Neural progenitor cell (in vitro differentiated cells): ENCODE measurements around the gene DOCK4. TPM values are rescaled to one million over a fixed set of nuclear protein-coding genes. Genes with fewer than 3 reads are reported as not detected.

ENCODE experiments used
- DNase-seq: peaks from one replicate; pipeline ENCODE4 v3.0.0-alpha.2; 2016; ENCODE audit warnings: low spot score
- H2AFZ ChIP-seq: fragments of 200-600 bp; sonication (generic); replicated peaks from 2 replicates; pipeline ENCODE4 v1.6.1; 2016; ENCODE audit warnings: antibody characterized with exemption
- H3F3A ChIP-seq: fragments of 200-600 bp; sonication (generic); 2 replicates; pipeline ENCODE4 v1.6.1; 2016; ENCODE audit warnings: antibody characterized with exemption, low read depth
- H3K27ac ChIP-seq: fragments of 200-600 bp; sonication (generic); 2 replicates; pipeline ENCODE4 v1.5.1; 2016; ENCODE audit warnings: mild to moderate bottlenecking
- H3K27me3 ChIP-seq: fragments of 200-600 bp; sonication (generic); 2 replicates; pipeline ENCODE4 v1.6.1; 2016; ENCODE audit warnings: mild to moderate bottlenecking, moderate library complexity
- H3K36me3 ChIP-seq: fragments of 200-600 bp; sonication (generic); 2 replicates; pipeline ENCODE4 v1.5.1; 2016
- H3K4me1 ChIP-seq: fragments of 200-600 bp; sonication (generic); 2 replicates; pipeline ENCODE4 v1.6.1; 2016; ENCODE audit warnings: mixed run types
- H3K4me2 ChIP-seq: fragments of 200-600 bp; sonication (generic); 2 replicates; pipeline ENCODE4 v1.6.1; 2016
- H3K4me3 ChIP-seq: fragments of 200-600 bp; sonication (generic); 2 replicates; pipeline ENCODE4 v1.5.1; 2016
- H3K79me2 ChIP-seq: fragments of 200-600 bp; sonication (generic); 2 replicates; pipeline ENCODE4 v1.6.1; 2016; ENCODE audit warnings: low read depth
- H3K9ac ChIP-seq: fragments of 200-600 bp; sonication (generic); 2 replicates; pipeline ENCODE4 v1.6.1; 2016
- H3K9me3 ChIP-seq: fragments of 200-600 bp; sonication (generic); 2 replicates; pipeline ENCODE4 v1.5.1; 2016; ENCODE audit warnings: low read depth
- H4K20me1 ChIP-seq: fragments of 200-600 bp; sonication (generic); 2 replicates; pipeline ENCODE4 v1.6.1; 2016; ENCODE audit warnings: low read depth
- H3K27ac Mint-ChIP-seq: 3 replicates; pipeline ENCODE4 v1.8.0; 2021; ENCODE audit warnings: mixed read lengths
- H3K27me3 Mint-ChIP-seq: 2 replicates; pipeline ENCODE4 v1.8.0; 2022; ENCODE audit warnings: low read depth, mild to moderate bottlenecking, inconsistent platforms, moderate library complexity, mixed read lengths; ENCODE audit not compliant: insufficient read depth
- H3K36me3 Mint-ChIP-seq: 3 replicates; pipeline ENCODE4 v1.8.0; 2021; ENCODE audit warnings: mixed read lengths
- H3K4me1 Mint-ChIP-seq: 3 replicates; pipeline ENCODE4 v1.8.0; 2021; ENCODE audit warnings: mixed read lengths
- H3K4me3 Mint-ChIP-seq: 3 replicates; pipeline ENCODE4 v1.8.0; 2021; ENCODE audit warnings: mild to moderate bottlenecking, moderate library complexity, mixed read lengths
- H3K9me3 Mint-ChIP-seq: 3 replicates; pipeline ENCODE4 v1.8.0; 2020; ENCODE audit warnings: mixed read lengths
- EZH2 ChIP-seq: fragments of 200-600 bp; sonication (generic); IDR thresholded peaks from 2 replicates; pipeline ENCODE4 v1.6.1; 2017; ENCODE audit warnings: antibody characterized with exemption, mild to moderate bottlenecking, moderate library complexity
- EZH2phosphoT487 ChIP-seq: fragments of 200-600 bp; sonication (generic); IDR thresholded peaks from 2 replicates; pipeline ENCODE4 v1.6.1; 2017; ENCODE audit warnings: antibody characterized with exemption
- total RNA-seq: library from RNA; depleted of rRNA; stranded (reverse); fragments of >200 nt; gene quantifications from 2 replicates; pipeline ENCODE4 v1.2.3, GENCODE V29; 2015; ENCODE audit warnings: low replicate concordance
- TF ChIP-seq, protein P1 (sequence below): fragments of 200-600 bp; sonication (generic); IDR thresholded peaks from 2 replicates; pipeline ENCODE4 v1.5.1; 2017; ENCODE audit warnings: antibody characterized with exemption, mild to moderate bottlenecking

The DOCK4 gene
- total RNA-seq, 1 donor from 2014 or later = 11.4 TPM

DNA sequence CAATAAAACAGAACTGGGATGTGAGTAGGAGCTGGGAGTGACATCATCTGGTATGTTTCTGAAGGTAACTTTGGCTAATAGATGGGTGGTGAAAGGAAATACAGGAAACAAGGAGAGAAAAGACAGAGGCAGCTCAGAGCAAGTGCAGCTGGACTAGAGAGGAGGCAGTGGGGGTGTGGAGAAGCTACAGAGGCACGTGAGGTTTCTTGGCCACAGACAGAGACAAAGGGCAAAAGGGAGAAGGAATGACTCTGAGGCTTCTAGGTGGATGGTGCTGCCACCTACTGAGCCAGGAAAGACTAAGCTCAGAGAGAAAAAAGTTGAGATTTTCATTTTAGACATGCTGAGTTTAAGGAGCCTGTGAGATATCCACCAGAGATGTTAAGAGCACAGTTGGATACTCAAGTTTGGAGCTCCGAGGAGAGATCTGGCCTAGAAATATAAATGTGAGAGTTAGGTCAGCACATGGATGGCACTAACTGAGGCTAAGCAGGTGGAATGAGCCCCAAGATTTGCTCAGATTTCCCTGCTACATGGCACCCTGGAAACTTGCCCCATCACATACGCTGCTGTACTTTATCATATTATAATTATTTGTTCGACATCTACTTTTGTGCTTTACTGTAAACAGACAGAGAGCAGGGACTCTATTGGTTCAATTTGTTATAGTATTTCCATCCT lies 350.9 kb downstream of the DOCK4 start:
- Histone ChIP-seq H3K4me3 (no peak overlapping the region), H3K27me3 (no peaks in the 10 kb centered on the region), H3K27ac (no peak overlapping the region), H3K4me2 (no peak overlapping the region), H3K9ac (no peak overlapping the region), H3K9me3 (no peaks in the 10 kb centered on the region), H3K36me3 (no peaks in the 10 kb centered on the region), H3K4me1 (peaks cover 6% of the 10 kb centered on the region), H3K79me2 (no peaks in the 10 kb centered on the region), H4K20me1 (no peaks in the 10 kb centered on the region), H3F3A (no peaks in the 10 kb centered on the region), H2AFZ (peak overlapping the region; percentile 52)
- H3K27me3 Mint-ChIP-seq = peaks cover 2% of the 10 kb centered on the region
- TF ChIP-seq, protein P1, sequence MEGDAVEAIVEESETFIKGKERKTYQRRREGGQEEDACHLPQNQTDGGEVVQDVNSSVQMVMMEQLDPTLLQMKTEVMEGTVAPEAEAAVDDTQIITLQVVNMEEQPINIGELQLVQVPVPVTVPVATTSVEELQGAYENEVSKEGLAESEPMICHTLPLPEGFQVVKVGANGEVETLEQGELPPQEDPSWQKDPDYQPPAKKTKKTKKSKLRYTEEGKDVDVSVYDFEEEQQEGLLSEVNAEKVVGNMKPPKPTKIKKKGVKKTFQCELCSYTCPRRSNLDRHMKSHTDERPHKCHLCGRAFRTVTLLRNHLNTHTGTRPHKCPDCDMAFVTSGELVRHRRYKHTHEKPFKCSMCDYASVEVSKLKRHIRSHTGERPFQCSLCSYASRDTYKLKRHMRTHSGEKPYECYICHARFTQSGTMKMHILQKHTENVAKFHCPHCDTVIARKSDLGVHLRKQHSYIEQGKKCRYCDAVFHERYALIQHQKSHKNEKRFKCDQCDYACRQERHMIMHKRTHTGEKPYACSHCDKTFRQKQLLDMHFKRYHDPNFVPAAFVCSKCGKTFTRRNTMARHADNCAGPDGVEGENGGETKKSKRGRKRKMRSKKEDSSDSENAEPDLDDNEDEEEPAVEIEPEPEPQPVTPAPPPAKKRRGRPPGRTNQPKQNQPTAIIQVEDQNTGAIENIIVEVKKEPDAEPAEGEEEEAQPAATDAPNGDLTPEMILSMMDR = peak; percentile 51
- TF ChIP-seq EZH2 = no peak
- peak overlapping the region; percentile 66 for H3K27ac Mint-ChIP-seq
- H3K4me1 Mint-ChIP-seq = peaks cover 8% of the 10 kb centered on the region
- peak; percentile 59 for DNase-seq
- H3K36me3 Mint-ChIP-seq = peaks cover 13% of the 10 kb centered on the region
- H3K9me3 Mint-ChIP-seq = peaks cover 7% of the 10 kb centered on the region
- no peak overlapping the region for H3K4me3 Mint-ChIP-seq

DNA sequence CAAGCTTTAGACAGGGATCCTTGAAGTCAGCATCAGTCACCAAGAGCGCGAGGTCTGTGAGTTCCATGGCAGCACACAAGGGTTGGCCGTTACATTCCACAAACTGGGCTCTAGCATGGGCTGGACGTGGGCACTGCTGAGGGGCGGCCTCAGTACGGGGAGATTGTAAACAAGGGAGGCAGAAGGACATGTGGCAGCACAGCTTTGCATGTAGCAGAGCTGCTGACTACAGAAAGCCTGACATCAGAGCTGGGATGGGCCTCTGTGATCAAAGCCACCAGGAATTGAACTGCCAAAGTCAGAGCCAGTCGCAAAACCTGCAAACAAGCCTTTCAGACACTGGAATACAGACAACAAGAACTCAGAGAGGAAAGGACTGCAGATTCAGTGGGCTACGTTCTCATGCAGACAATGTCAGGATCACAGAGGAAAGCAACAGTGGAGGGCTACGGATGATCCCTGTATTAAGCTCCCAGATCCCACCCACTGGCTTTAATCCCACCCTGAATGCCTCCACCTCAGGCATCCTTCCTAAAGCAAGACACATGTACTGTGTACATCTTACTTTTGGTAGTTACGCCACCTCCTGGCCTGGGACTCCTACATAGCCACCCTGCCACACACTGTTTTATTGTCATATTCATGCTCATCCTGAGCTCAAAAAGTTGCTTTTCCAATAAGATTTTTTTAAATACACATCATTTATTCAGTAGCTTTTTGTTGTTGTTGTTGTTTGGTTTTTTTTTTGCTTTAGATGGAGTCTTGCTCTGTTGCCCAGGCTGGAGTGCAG lies 352.8 kb downstream of the DOCK4 start:
- no peaks in the 10 kb centered on the region for H3K27me3 ChIP-seq
- no peaks in the 10 kb centered on the region for H3K36me3 ChIP-seq
- no peaks in the 10 kb centered on the region for H4K20me1 ChIP-seq
- no peak overlapping the region for H2AFZ ChIP-seq
- H3K4me1 Mint-ChIP-seq = peaks cover 8% of the 10 kb centered on the region
- no peaks in the 10 kb centered on the region for H3F3A ChIP-seq
- no peak for TF ChIP-seq EZH2
- TF ChIP-seq, protein P1 = peak; percentile 46
- no peak overlapping the region for H3K27ac ChIP-seq
- peaks cover 10% of the 10 kb centered on the region for H3K9me3 Mint-ChIP-seq
- no peak overlapping the region for H3K4me2 ChIP-seq
- no peak overlapping the region for H3K4me3 ChIP-seq
- no peaks in the 10 kb centered on the region for H3K9me3 ChIP-seq
- H3K4me1 ChIP-seq = peaks cover 6% of the 10 kb centered on the region
- peak; percentile 49 for DNase-seq
- peaks cover 2% of the 10 kb centered on the region for H3K27me3 Mint-ChIP-seq
- H3K27ac Mint-ChIP-seq = no peak overlapping the region
- peaks cover 10% of the 10 kb centered on the region for H3K36me3 Mint-ChIP-seq
- H3K9ac ChIP-seq = no peak overlapping the region
- no peaks in the 10 kb centered on the region for H3K79me2 ChIP-seq
- H3K4me3 Mint-ChIP-seq = no peak overlapping the region

DNA sequence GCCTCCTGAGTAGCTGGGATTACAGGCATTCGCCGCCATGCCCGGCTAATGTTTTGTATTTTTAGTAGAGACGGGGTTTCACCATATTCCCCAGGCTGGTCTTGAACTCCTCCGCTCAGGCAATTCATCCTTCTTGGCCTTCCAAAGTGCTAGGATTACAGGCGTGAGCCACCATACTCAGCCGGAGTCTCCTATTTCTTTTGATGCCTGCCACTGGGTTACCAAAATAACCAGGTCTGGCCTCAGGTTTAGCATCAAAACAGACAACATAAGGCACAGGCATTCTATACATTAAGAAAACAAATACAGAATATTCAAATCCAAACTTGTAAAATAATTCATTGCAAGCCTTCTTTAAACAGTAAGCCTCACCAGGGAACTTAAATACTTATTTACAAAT lies 354.1 kb downstream of the DOCK4 start:
- Mint-ChIP-seq H3K4me1 (peaks cover 8% of the 10 kb centered on the region), H3K27ac (no peak overlapping the region), H3K27me3 (peaks cover 2% of the 10 kb centered on the region), H3K36me3 (peaks cover 16% of the 10 kb centered on the region), H3K4me3 (no peak overlapping the region), H3K9me3 (peaks cover 10% of the 10 kb centered on the region)
- no peaks in the 10 kb centered on the region for H4K20me1 ChIP-seq
- H3K9me3 ChIP-seq = no peaks in the 10 kb centered on the region
- no peak overlapping the region for H3K27ac ChIP-seq
- H3K79me2 ChIP-seq = no peaks in the 10 kb centered on the region
- peaks cover 6% of the 10 kb centered on the region for H3K4me1 ChIP-seq
- TF ChIP-seq, protein P1 = no peak
- TF ChIP-seq EZH2 (no peak), EZH2phosphoT487 (no peak)
- DNase-seq = no peak
- H3K4me2 ChIP-seq = no peak overlapping the region
- H2AFZ ChIP-seq = no peak overlapping the region
- no peak overlapping the region for H3K4me3 ChIP-seq
- H3K36me3 ChIP-seq = no peaks in the 10 kb centered on the region
- no peak overlapping the region for H3K9ac ChIP-seq
- no peaks in the 10 kb centered on the region for H3F3A ChIP-seq
- H3K27me3 ChIP-seq = no peaks in the 10 kb centered on the region
